Lower leg skin (tissue), 3 donors: ENCODE measurements around the gene TTC7B.

ENCODE experiments used
- POLR2A ChIP-seq, 2 donors: fragments of 450-650 bp; IDR thresholded peaks; one replicate each; pipeline ENCODE4 v1.6.1; 2016 to 2017; ENCODE audit warnings: antibody characterized with exemption in 2 of 2, mild to moderate bottlenecking in 1 of 2, moderate library complexity in 1 of 2
- TF ChIP-seq, protein P1 (sequence below), 3 donors: fragments of 450-650 bp; IDR thresholded peaks; one replicate each; pipeline ENCODE4 v1.5.1; 2016; ENCODE audit warnings: antibody characterized with exemption in 3 of 3, mild to moderate bottlenecking in 3 of 3, moderate library complexity in 2 of 3

DNA sequence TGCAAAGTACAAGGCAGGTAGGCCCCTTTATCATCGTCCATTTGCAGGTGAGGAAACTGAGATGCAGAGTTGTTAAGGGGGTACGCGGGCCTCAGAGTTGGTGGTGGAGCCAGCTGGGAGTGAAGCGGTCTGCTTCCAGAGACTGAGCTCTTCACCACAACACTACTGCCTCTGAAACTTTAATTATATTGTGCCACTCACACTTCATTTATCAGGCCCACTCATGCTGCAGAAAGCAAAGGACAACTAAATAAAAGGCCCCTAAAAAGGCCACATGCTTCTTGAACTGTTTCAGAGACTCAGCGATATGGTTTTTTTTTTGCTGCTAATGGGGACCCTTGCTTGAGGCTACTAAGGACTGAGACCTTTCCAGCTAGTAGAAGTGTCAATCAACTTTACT, 153.1 kb downstream of the TTC7B start:
- TF ChIP-seq, protein P1, sequence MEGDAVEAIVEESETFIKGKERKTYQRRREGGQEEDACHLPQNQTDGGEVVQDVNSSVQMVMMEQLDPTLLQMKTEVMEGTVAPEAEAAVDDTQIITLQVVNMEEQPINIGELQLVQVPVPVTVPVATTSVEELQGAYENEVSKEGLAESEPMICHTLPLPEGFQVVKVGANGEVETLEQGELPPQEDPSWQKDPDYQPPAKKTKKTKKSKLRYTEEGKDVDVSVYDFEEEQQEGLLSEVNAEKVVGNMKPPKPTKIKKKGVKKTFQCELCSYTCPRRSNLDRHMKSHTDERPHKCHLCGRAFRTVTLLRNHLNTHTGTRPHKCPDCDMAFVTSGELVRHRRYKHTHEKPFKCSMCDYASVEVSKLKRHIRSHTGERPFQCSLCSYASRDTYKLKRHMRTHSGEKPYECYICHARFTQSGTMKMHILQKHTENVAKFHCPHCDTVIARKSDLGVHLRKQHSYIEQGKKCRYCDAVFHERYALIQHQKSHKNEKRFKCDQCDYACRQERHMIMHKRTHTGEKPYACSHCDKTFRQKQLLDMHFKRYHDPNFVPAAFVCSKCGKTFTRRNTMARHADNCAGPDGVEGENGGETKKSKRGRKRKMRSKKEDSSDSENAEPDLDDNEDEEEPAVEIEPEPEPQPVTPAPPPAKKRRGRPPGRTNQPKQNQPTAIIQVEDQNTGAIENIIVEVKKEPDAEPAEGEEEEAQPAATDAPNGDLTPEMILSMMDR (IDR thresholded peaks at IDR 0.05), result no peak
- no peak for TF ChIP-seq POLR2A (IDR thresholded peaks at IDR 0.05)
